Effector memory CD8-positive, alpha-beta T cell (primary cell): ENCODE data around the gene GRPEL2.
"Not testable (repeated sequence)": the region's sequence is repeated elsewhere in the genome, so short reads cannot be mapped to it uniquely, and the experiment has no call there.

Experiments
- ATAC-seq: fragments of 150-1000 bp; cut with Tn5 transposase; replicated peaks from 2 replicates; pipeline ENCODE4 v1.10.0; 2021; ENCODE audit warnings: mild to moderate bottlenecking, moderate library complexity
- DNase-seq, 3 experiments: peaks; one replicate each; pipeline ENCODE4 v3.0.0; 2021
- H3K27ac Mint-ChIP-seq, 2 donors: one replicate each; pipeline ENCODE4 v1.8.0; 2022; ENCODE audit warnings: mild to moderate bottlenecking in 2 of 2, mixed read lengths in 2 of 2, moderate library complexity in 2 of 2
- H3K27me3 Mint-ChIP-seq, 2 donors: one replicate each; pipeline ENCODE4 v1.8.0; 2022; ENCODE audit warnings: mixed read lengths in 2 of 2
- H3K36me3 Mint-ChIP-seq: one replicate; pipeline ENCODE4 v1.8.0; 2022; ENCODE audit warnings: mild to moderate bottlenecking, moderate library complexity, mixed read lengths; ENCODE audit not compliant: insufficient read depth
- H3K4me1 Mint-ChIP-seq, 2 donors: one replicate each; pipeline ENCODE4 v1.8.0; 2022; ENCODE audit warnings: low read depth in 2 of 2, mixed read lengths in 2 of 2
- H3K4me3 Mint-ChIP-seq, 2 donors: one replicate each; pipeline ENCODE4 v1.8.0; 2022; ENCODE audit warnings: mild to moderate bottlenecking in 2 of 2, mixed read lengths in 2 of 2, moderate library complexity in 2 of 2
- H3K9me3 Mint-ChIP-seq, 2 donors: one replicate each; pipeline ENCODE4 v1.8.0; 2022; ENCODE audit warnings: mixed read lengths in 2 of 2

GRPEL2 gene

GRCh38 chr5:149379818-149380374 lies 34.6 kb downstream of the GRPEL2 start:
- Mint-ChIP-seq H3K9me3 (no peaks in the 10 kb centered on the region), H3K36me3 (no peaks in the 10 kb centered on the region), H3K4me1 (peaks cover 4 to 7% of the 10 kb centered on the region in 2 donors), H3K27me3 (peaks cover 12 to 34% of the 10 kb centered on the region in 2 donors), H3K4me3 (no peak overlapping the region), H3K27ac (no peak overlapping the region)
- DNase-seq (no peak), ATAC-seq (no peak)

GRCh38 chr5:149380466-149381121 lies 35.3 kb downstream of the GRPEL2 start:
- DNase-seq (no peak), ATAC-seq (no peak)
- Mint-ChIP-seq H3K4me1 (peaks cover 4 to 7% of the 10 kb centered on the region in 2 donors), H3K9me3 (no peaks in the 10 kb centered on the region), H3K27me3 (peaks cover 12 to 34% of the 10 kb centered on the region in 2 donors), H3K27ac (no peak overlapping the region), H3K36me3 (no peaks in the 10 kb centered on the region), H3K4me3 (no peak overlapping the region)

DNA sequence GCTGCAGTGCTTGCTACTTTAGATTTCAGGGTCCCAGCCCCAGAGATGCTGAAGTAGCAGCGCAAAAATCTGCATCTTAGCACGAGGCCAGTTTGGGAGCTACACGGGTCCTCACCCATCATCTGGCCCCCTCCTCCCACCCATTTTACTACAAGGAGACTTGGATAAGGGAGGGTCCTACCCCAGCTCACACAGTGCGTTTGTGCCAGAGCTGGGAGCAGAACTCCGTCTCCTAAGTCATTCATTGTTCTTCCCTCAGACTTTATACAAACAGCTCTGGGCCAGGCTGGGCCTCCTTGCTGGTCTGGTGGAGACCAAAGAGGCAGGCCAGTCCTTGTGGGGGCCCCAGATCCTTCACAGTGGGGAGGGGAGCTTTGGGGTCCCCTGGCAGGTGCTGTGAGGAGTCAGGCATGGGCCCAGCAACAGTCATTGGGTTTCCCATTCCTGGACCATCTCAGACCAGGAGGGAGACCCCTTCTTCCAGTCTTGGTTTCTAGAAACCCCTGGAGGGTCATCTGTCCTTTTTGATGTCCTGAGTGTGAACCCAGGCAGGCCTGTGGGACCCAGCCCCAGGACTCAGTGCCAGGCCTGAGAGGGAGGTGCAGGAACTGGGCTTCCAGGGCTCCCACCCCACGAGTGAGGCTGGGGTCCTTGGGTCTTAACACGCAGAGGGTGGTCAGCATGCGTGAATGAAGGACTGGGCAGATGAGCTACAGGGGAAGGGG lies 36.1 kb downstream of the GRPEL2 start:
- no peak overlapping the region for H3K27ac Mint-ChIP-seq
- peaks cover 4 to 7% of the 10 kb centered on the region in 2 donors for H3K4me1 Mint-ChIP-seq
- no peak for DNase-seq
- H3K36me3 Mint-ChIP-seq = no peaks in the 10 kb centered on the region
- no peak overlapping the region for H3K4me3 Mint-ChIP-seq
- ATAC-seq = peak; percentile 12
- H3K27me3 Mint-ChIP-seq = peaks cover 12 to 34% of the 10 kb centered on the region in 2 donors
- H3K9me3 Mint-ChIP-seq = no peaks in the 10 kb centered on the region

DNA sequence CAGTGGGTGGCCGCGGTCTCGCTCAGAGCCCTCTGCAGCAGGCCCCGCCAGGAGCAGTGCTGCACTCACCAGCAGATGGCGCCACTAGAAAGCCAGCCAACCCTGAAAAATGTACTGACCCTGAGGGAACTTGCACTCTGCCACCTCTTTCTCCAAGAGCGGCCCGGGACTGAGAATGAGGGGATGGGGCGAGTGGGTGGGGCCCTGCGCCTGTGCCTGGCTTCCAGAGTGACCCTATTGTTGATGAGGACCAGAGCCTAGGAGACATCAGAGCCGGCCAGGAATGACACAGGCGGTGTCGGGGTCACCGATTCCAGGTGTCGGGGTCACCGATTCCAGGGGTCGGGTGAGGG lies 36.7 kb downstream of the GRPEL2 start:
- peak; percentile 78 for ATAC-seq
- H3K27me3 Mint-ChIP-seq = peaks cover 12 to 34% of the 10 kb centered on the region in 2 donors
- no peak overlapping the region for H3K4me3 Mint-ChIP-seq
- no peaks in the 10 kb centered on the region for H3K36me3 Mint-ChIP-seq
- DNase-seq = peak; percentile 61 to 67 (median 64)
- H3K9me3 Mint-ChIP-seq = no peaks in the 10 kb centered on the region
- no peak overlapping the region for H3K27ac Mint-ChIP-seq
- H3K4me1 Mint-ChIP-seq = peaks cover 4 to 7% of the 10 kb centered on the region in 2 donors

GRCh38 chr5:149382517-149383220 lies 37.4 kb downstream of the GRPEL2 start:
- Mint-ChIP-seq H3K4me1 (peaks cover 4 to 7% of the 10 kb centered on the region in 2 donors), H3K36me3 (no peaks in the 10 kb centered on the region), H3K27ac (no peak overlapping the region), H3K27me3 (peaks cover 12 to 34% of the 10 kb centered on the region in 2 donors), H3K9me3 (no peaks in the 10 kb centered on the region), H3K4me3 (no peak overlapping the region)
- DNase-seq (no peak), ATAC-seq (no peak)

GRCh38 chr5:149383399-149383798 lies 38.1 kb downstream of the GRPEL2 start:
- peaks cover 12 to 29% of the 10 kb centered on the region in 2 donors for H3K27me3 Mint-ChIP-seq
- no peaks in the 10 kb centered on the region for H3K36me3 Mint-ChIP-seq
- H3K4me1 Mint-ChIP-seq = peaks cover 4 to 7% of the 10 kb centered on the region in 2 donors
- H3K9me3 Mint-ChIP-seq = no peaks in the 10 kb centered on the region
- H3K4me3 Mint-ChIP-seq = no peak overlapping the region
- no peak for DNase-seq
- ATAC-seq = no peak
- no peak overlapping the region for H3K27ac Mint-ChIP-seq

GRCh38 chr5:149386166-149386565 lies 40.9 kb downstream of the GRPEL2 start:
- Mint-ChIP-seq H3K4me3 (no peak overlapping the region), H3K27ac (no peak overlapping the region), H3K9me3 (no peaks in the 10 kb centered on the region), H3K27me3 (peaks cover 5 to 14% of the 10 kb centered on the region in 2 donors), H3K36me3 (no peaks in the 10 kb centered on the region), H3K4me1 (peaks cover 4 to 7% of the 10 kb centered on the region in 2 donors)
- no peak for ATAC-seq
- no peak for DNase-seq

DNA sequence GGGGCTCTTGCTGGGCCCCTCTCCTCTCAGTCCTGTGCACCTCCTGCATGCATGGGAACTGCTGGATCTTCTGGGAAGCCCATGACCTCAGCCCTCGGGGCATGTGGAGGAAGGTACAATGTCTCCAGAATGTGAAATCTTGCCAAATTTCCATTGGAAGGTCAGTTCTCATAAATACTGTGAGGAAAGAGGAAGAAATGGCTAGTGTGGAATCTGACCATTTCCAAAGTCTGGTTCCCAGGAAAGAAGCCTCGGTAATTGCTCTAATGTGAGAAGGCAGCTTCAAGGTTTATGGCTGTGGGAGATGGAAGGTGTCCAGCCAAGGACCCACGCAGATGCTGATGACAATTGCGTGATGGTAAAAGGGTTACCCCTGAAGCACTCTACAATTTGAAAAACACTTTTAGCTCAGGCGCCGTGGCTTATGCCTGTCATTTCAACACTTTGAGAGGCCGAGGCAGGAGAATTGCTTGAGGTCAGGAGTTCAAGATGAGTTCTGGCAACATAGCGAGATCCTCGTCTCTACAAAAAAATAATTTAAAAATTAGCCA lies 41.9 kb downstream of the GRPEL2 start:
- DNase-seq (no peak), ATAC-seq (no peak)
- H3K4me1 Mint-ChIP-seq = no peaks in the 10 kb centered on the region
- no peak overlapping the region for H3K27ac Mint-ChIP-seq
- no peaks in the 10 kb centered on the region for H3K9me3 Mint-ChIP-seq
- H3K4me3 Mint-ChIP-seq = no peak overlapping the region
- H3K27me3 Mint-ChIP-seq = peaks cover 0 to 18% of the 10 kb centered on the region in 2 donors
- H3K36me3 Mint-ChIP-seq = no peaks in the 10 kb centered on the region

DNA sequence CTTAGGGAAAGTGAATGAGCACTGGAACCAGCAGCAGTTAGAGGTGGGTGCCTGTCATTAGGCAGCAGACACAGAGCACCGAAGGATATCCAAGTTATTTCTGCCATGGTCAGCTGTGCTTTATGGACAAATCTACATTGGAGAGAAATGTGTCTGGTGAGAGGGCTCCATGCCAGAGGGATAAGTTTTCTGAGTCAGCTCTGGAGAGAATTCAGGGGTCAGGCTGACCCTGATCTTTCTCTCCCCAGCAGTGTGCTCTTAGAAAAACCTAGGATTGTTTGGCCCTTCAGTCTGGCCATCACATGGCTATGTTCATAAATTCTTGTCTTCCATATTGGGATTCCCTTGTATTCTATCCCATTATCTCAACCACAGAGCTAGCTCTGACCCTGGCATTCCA lies 42.7 kb downstream of the GRPEL2 start:
- DNase-seq = no peak
- H3K27ac Mint-ChIP-seq = no peak overlapping the region
- no peaks in the 10 kb centered on the region for H3K4me1 Mint-ChIP-seq
- no peak for ATAC-seq
- no peak overlapping the region for H3K4me3 Mint-ChIP-seq
- no peaks in the 10 kb centered on the region for H3K9me3 Mint-ChIP-seq
- no peaks in the 10 kb centered on the region for H3K36me3 Mint-ChIP-seq
- peaks cover 0 to 18% of the 10 kb centered on the region in 2 donors for H3K27me3 Mint-ChIP-seq

DNA sequence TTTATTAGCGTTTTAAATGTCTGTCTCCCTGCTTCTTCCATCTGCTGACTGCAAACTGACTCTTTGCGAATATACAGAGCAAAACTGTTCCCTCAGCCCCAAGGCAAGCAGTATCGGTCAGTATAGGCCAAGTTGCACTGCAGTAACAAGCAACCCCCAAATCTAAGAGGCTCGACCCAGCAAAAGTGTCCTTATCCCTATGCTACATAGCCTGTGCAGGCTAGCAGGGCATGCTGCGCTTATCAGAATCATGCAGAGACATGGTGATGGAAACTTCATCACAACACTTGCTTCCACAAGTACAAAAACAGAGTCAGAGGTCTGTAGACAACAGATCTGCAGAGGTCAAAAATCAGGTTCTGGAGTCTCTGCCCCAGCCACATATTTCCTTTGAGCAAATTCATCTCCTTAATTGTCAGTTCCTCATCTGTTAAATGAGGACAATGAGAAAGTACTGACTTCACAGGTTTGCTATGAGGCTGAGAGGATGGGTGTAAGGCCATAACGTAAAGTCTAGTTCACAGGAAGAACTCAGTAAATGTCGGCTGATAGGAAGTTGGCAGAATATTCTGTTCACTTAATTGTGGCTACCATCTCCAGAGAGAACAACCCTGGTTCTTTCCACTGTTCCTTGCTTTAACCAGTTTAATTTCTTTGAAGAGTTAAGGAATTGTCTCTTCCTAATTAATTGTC lies 43.3 kb downstream of the GRPEL2 start:
- Mint-ChIP-seq H3K4me1 (no peaks in the 10 kb centered on the region), H3K36me3 (no peaks in the 10 kb centered on the region), H3K9me3 (no peaks in the 10 kb centered on the region), H3K4me3 (no peak overlapping the region), H3K27me3 (peaks cover 5 to 18% of the 10 kb centered on the region in 2 donors), H3K27ac (no peak overlapping the region)
- ATAC-seq (no peak), DNase-seq (no peak)

GRCh38 chr5:149389552-149390495 lies 44.5 kb downstream of the GRPEL2 start:
- Mint-ChIP-seq H3K27ac (no peak overlapping the region), H3K9me3 (no peaks in the 10 kb centered on the region), H3K27me3 (peaks cover 6 to 18% of the 10 kb centered on the region in 2 donors), H3K36me3 (no peaks in the 10 kb centered on the region), H3K4me3 (no peak overlapping the region), H3K4me1 (no peaks in the 10 kb centered on the region)
- DNase-seq (no peak), ATAC-seq (no peak)

- H3K9me3 Mint-ChIP-seq, H3K4me3 Mint-ChIP-seq, ATAC-seq, H3K4me1 Mint-ChIP-seq, H3K36me3 Mint-ChIP-seq, DNase-seq, H3K27ac Mint-ChIP-seq: not testable (repeated sequence)
- peaks cover 6 to 18% of the 10 kb centered on the region in 2 donors for H3K27me3 Mint-ChIP-seq
Observed at GRCh38 chr5:149391076-149391475, 45.8 kb downstream of the GRPEL2 start.
